Adrenal gland (tissue), 5 donors: ENCODE measurements around the gene CFL1.
"Not testable (repeated sequence)": the region's sequence is repeated elsewhere in the genome, so short reads cannot be mapped to it uniquely, and the experiment has no call there.

Source experiments
- CTCF ChIP-seq, 6 experiments: fragments of 450-650 bp in 4 of 6; fragments of 200-600 bp in 2 of 6; sonication (generic) in 1 of 6; IDR thresholded peaks; 1 replicate in 5 of 6; 2 replicates in 1 of 6; pipeline versions ENCODE4 v1.5.1 to v1.8.0; 2016 to 2021; ENCODE audit warnings: antibody characterized with exemption in 6 of 6, mild to moderate bottlenecking in 2 of 6, moderate library complexity in 1 of 6
- POLR2A ChIP-seq, 2 donors: fragments of 450-650 bp; IDR thresholded peaks; one replicate each; pipeline ENCODE4 v1.6.1; 2017; ENCODE audit warnings: antibody characterized with exemption in 2 of 2, mild to moderate bottlenecking in 2 of 2, moderate library complexity in 1 of 2
- donor health status: DM: no; HTN: no; CAD: no.

- TF ChIP-seq POLR2A, CTCF (IDR thresholded peaks at IDR 0.05): not testable (repeated sequence)
These were observed 25.7 kb downstream of the CFL1 start for GRCh38 chr11:65832231-65832630.
